Suppressor macrophage (primary cell): ENCODE data around the gene PSMG4.

Source experiments
- DNase-seq, 4 experiments: peaks; one replicate each; pipeline ENCODE4 v3.0.0-alpha.2; 2020 to 2022
- total RNA-seq, 17 experiments: gene quantifications; one replicate each; lab custom pipeline; 2026; ENCODE audit warnings: mixed read lengths in 6 of 17, inconsistent platforms in 3 of 17; lab: John Stamatoyannopoulos, UW

Gene PSMG4
- total RNA-seq: 2.0 to 11.7 (median 5.5) reads per million in 17 experiments

DNA sequence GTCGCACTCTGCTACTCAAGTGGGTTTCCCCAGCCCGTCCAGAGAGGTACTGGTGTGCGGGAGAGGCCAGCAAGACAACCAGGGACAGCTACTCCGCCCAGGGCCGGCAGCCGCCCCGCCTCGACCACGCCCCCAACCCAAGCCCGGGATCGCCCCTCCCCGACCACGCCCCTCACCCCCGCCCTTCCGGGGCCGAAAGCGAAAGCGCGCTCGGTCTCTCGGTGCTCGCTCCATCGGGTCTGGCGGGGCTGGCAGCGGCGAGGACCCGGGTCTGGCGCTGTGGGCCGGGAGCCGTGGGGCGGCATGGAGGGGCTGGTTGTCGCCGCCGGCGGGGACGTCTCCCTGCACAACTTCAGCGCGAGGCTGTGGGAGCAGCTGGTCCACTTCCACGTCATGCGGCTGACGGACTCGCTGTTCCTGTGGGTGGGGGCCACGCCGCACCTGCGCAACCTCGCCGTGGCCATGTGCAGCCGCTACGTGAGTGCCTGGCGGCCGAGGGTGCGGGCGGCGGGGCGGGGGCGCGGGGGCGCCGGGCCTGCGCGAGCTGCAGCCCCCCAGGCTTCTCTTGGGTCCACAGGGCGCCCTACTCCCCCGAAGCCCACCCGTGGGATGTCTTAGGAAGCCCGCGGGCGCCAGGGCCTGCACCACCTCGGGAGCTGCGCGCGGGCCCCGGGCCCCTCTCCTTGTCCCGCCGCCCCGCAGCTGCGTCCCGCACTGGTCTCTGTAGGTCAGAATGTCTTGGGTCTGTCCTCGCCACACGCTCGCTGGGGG lies at the start of gene PSMG4:
Gene PSMG4, plus strand, starts transcription at position 228 of the 771 bp plus-strand sequence. Its CDS starts 76 bp downstream, at position 304.
- peak; percentile 92 to 98 (median 96) for DNase-seq

DNA sequence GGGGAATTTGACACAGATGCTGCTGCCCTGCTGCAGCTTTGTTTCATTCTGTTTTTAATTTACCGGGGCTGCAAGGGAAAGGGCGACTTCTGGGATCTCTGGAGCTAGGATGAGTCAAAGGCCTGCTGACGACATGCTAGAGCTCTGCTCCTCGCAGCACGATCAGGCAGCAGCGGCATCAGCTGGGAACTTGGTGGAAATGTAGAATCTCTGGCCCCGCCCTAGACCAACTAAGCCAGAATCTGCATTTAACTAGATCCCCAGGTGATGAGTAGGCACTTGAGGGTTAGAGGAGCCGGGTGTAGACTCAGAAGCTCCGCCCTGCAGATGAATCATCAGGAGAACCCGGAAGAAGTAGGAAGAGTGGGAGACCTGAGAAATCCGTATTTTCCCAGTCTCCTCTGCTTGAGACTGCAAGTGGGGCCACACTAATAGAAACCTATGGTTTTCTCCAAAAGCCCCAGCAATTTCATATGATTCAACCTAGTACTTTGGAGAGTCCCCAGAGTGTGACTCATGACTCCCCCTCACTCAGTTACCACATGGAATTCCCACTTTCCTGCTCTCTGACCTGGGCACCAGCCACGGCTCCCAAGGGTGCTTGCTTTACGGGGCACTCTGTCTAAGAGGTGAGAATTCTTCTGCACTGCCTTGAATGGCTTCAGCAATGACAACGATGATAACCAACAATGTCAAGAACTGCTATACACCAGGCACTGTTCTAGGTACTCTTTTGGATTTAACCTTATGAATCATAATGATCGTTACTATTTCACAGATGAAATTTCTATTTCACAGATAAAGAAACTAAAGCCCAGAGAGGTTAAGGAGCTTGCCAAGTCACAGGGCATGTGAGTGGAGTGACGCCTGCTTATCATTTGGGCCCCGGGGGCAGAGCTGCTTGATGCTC lies 49.4 kb upstream of the PSMG4 start:
- DNase-seq: no peak

DNA sequence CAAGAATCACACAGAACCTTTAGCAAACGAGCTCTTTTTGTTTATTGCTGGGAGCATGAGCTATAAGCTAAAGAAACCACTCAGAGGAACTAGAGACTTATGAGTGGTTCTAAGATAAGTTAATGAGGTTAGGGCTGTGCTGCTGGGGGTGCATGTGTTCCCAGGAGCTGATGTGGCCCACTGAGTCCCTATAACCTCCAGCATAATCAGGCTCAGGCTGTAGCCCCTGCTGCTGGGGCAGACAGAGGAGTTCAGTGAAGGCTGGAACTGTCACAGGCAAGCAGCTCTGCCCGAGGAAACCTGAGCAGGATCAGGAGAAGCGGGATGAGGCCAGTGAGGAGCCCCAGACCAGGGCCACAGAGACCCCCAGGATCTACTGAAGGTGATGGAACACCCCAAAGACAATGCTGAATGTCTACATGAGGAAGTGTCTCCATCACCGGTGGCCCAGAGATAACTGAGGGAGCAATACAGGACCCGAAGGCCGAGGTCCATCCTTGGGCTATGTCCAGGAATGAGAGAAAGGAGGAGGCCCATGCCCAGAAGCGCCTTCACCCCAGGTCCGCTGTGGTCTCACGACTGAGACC lies 48.6 kb upstream of the PSMG4 start:
- DNase-seq: no peak

- DNase-seq: no peak
Observed at GRCh38 chr6:3211681-3212080, 47.1 kb upstream of the PSMG4 start.

- DNase-seq: no peak
Observed at GRCh38 chr6:3212261-3212660, 46.5 kb upstream of the PSMG4 start.

DNA sequence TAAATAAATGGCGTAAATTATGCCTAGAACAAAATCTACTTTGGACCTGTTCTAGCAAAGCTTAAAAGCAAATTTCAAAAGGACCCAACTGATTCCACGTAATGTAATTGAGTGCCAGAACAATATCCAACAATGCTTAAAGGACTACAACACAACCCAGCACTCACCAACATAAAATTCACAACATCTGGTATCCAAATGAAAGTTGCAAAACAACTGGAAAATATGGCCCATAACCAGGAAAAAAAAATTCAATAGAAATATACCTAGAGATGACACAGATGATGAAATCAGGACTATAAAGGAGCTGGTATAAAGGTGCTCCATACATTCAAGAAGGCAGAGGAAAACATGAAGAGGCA lies 45.4 kb upstream of the PSMG4 start:
- DNase-seq: no peak

- no peak for DNase-seq
Observed at GRCh38 chr6:3214898-3215297, 43.8 kb upstream of the PSMG4 start.

GRCh38 chr6:3217286-3217685 lies 41.5 kb upstream of the PSMG4 start:
- DNase-seq: no peak

GRCh38 chr6:3218266-3218665 lies 40.5 kb upstream of the PSMG4 start:
- DNase-seq: no peak

DNA sequence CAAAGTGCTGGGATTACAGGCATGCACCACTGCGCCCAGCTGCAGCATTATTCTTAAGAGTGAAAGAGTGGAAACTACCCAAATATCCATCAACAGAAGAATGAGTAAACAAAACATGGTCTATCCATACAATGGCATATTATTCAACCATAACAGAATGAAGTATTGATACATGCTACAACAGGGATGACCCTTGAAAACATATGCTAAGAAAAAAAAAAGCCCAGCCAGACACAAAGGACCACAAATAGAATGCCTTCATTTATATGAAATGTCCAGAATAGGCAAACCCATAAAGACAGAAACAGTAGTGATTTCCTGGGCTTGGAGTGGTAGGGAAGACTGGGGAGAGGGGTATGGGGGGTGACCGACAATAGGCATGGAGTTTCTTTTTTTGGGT lies 38.4 kb upstream of the PSMG4 start:
- DNase-seq: no peak

DNA sequence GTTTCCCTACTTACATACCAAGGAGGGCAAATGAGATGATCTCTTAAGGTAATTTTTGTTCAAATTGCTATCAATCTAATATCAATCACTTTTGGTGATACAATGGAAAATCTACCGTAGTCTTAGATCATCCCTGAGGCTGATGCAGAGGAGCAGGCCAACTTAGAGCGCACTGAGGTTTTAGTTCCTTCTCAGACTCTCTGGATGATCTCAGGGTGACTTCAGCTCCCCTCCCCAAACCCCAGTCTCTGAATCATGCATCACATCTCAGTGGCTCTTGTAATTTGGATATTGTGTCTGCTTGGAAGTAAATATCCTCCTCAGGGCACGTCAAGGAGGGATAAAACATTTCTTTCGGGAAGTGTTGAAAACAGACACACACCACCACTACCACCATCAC lies 37.2 kb upstream of the PSMG4 start:
- DNase-seq: no peak

- no peak for DNase-seq
Observed at GRCh38 chr6:3222506-3223038, 36.2 kb upstream of the PSMG4 start.

GRCh38 chr6:3226042-3226441 lies 32.7 kb upstream of the PSMG4 start:
- DNase-seq: no peak

GRCh38 chr6:3226481-3227362 lies 32.0 kb upstream of the PSMG4 start:
- DNase-seq: peak; percentile 41 to 75 (median 58)

GRCh38 chr6:3227363-3228045 lies 31.2 kb upstream of the PSMG4 start, which contains the start of gene TUBB2B:
TSS of gene TUBB2B (minus strand) at chr6:3227653. CDS start at chr6:3227543, 110 bp downstream.
- DNase-seq: no peak

DNA sequence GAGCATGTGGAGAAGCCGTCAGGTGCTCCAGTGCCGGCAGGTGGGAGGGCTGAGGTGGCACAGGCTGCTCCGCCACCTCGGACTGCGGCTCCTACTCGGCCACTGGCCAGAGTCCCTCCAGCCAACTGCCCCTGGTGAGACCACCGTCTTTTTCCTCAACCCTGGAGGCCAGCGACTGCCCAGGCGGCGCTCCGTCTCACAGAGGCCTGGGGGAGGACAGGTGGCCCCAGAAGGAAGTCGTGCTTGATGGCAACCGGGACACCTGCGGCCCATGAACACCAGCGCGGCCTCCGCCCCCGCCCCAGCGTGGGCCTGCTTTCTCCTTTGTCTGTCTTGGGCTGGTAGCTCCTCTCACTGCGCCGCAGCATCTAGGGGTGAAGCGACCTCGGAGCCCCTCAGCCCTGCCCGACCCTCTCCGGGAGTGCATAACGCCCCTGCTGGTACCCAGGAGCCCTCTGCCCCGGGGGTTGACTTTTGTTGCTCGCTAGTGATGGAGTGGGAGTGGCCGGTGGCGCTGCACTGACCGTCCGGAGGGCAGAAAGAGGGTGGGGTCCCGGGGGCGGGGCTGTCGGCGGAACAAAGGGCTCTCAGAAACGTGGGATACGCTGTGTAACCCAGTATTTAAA lies 30.6 kb upstream of the PSMG4 start:
- no peak for DNase-seq

GRCh38 chr6:3228771-3229565 lies 29.8 kb upstream of the PSMG4 start:
- DNase-seq: peak in 1 of 4 experiments; percentile 22

- DNase-seq: peak in 1 of 4 experiments; percentile 28
Observed at GRCh38 chr6:3229566-3230178, 29.1 kb upstream of the PSMG4 start.

GRCh38 chr6:3230256-3230882 lies 28.4 kb upstream of the PSMG4 start:
- DNase-seq: no peak
